ENCODE results near the gene WASL. TPM values are rescaled to one million over a fixed set of nuclear protein-coding genes. Genes with fewer than 3 reads are reported as not detected.
"Not testable (repeated sequence)": the region's sequence is repeated elsewhere in the genome, so short reads cannot be mapped to it uniquely, and the experiment has no call there.

WASL gene
- total RNA-seq, 2 experiments from 2014 or later: 5.5 TPM

- H3K4me3 Mint-ChIP-seq: no peak overlapping the region
- peaks cover 21% of the 10 kb centered on the region for H3K9me3 Mint-ChIP-seq (ENCODE audit: low read depth)
- POLR2A ChIA-PET: no interaction called here
- CTCF ChIA-PET: interaction anchor here (1.1 kb wide), 1 partner anchor 11 kb away, joined by 4 read pairs; no protein-coding TSS in a partner anchor
- DNase-seq (no peak), ATAC-seq (no peak)
- intact Hi-C loops (cut with DNase I, micrococcal nuclease): no loop called here
- H3K36me3 Mint-ChIP-seq (ENCODE audit: low read depth): peaks cover 43% of the 10 kb centered on the region
- no peaks in the 10 kb centered on the region for H3K27me3 Mint-ChIP-seq
- no peak overlapping the region for H3K27ac Mint-ChIP-seq
- peaks cover 36% of the 10 kb centered on the region for H3K4me1 Mint-ChIP-seq
These were observed 14.3 kb downstream of the WASL start for GRCh38 chr7:123734498-123734897.

GRCh38 chr7:123732413-123733091 lies 16.3 kb downstream of the WASL start:
- H3K9me3 Mint-ChIP-seq (ENCODE audit: low read depth): peaks cover 14% of the 10 kb centered on the region
- H3K27me3 Mint-ChIP-seq: no peaks in the 10 kb centered on the region

GRCh38 chr7:123729218-123729578 lies 19.6 kb downstream of the WASL start:
- no peak overlapping the region for H3K4me3 Mint-ChIP-seq
- no peak for ATAC-seq
- CTCF ChIA-PET: no interaction called here
- peaks cover 9% of the 10 kb centered on the region for H3K9me3 Mint-ChIP-seq (ENCODE audit: low read depth)
- intact Hi-C loops (cut with DNase I, micrococcal nuclease): no loop called here
- H3K27me3 Mint-ChIP-seq: no peaks in the 10 kb centered on the region
- no peak for DNase-seq
- POLR2A ChIA-PET: no interaction called here
- H3K4me1 Mint-ChIP-seq: peaks cover 52% of the 10 kb centered on the region
- H3K36me3 Mint-ChIP-seq (ENCODE audit: low read depth): peaks cover 29% of the 10 kb centered on the region
- H3K27ac Mint-ChIP-seq: no peak overlapping the region

More at GRCh38 chr7:123732413-123733091, 16.3 kb downstream of the WASL start:
- Mint-ChIP-seq H3K4me1 (peaks cover 36% of the 10 kb centered on the region), H3K27ac (no peak overlapping the region), H3K36me3 (ENCODE audit: low read depth) (peaks cover 41% of the 10 kb centered on the region), H3K4me3 (no peak overlapping the region)
- intact Hi-C loops (cut with DNase I, micrococcal nuclease): loop anchor here in 1 of 2 experiments (1.0 kb wide), 1 partner anchor 12 kb away; no protein-coding TSS in a partner anchor
- ATAC-seq (no peak), DNase-seq (no peak)
- POLR2A ChIA-PET: no interaction called here
- CTCF ChIA-PET: no interaction called here

GRCh38 chr7:123727071-123727837 lies 21.5 kb downstream of the WASL start:
- H3K9me3 Mint-ChIP-seq (ENCODE audit: low read depth): peaks cover 5% of the 10 kb centered on the region
- ChIA-PET POLR2A (no interaction called here), CTCF (interaction anchor here (0.9 kb wide), 1 partner anchor 10 kb away, joined by 4 read pairs; no protein-coding TSS in a partner anchor)
- no peak for ATAC-seq
- intact Hi-C loops (cut with DNase I, micrococcal nuclease): no loop called here
- no peak for DNase-seq
- peaks cover 16% of the 10 kb centered on the region for H3K36me3 Mint-ChIP-seq (ENCODE audit: low read depth)
- no peak overlapping the region for H3K27ac Mint-ChIP-seq
- H3K4me3 Mint-ChIP-seq: no peak overlapping the region
- H3K27me3 Mint-ChIP-seq: no peaks in the 10 kb centered on the region
- peaks cover 44% of the 10 kb centered on the region for H3K4me1 Mint-ChIP-seq

- ChIA-PET POLR2A (interaction anchor here (0.7 kb wide), 1 partner anchor 38 kb away, joined by 3 read pairs; no protein-coding TSS in a partner anchor), CTCF (interaction anchor here (1.0 to 1.1 kb wide), 2 partner anchors 12 to 24 kb away, joined by 3 read pairs; partner anchors contain the start of gene WASL)
- H3K27me3 Mint-ChIP-seq: no peaks in the 10 kb centered on the region
- H3K4me1 Mint-ChIP-seq: peaks cover 43% of the 10 kb centered on the region
- no peak overlapping the region for H3K4me3 Mint-ChIP-seq
- peaks cover 9% of the 10 kb centered on the region for H3K36me3 Mint-ChIP-seq (ENCODE audit: low read depth)
- H3K9me3 Mint-ChIP-seq (ENCODE audit: low read depth): peaks cover 2% of the 10 kb centered on the region
- DNase-seq (no peak), ATAC-seq (no peak)
- no peak overlapping the region for H3K27ac Mint-ChIP-seq
- intact Hi-C loops (cut with DNase I, micrococcal nuclease): no loop called here
These were observed 23.1 kb downstream of the WASL start for GRCh38 chr7:123725586-123726171.

- no peak for ATAC-seq
- POLR2A ChIA-PET: no interaction called here
- Mint-ChIP-seq H3K27ac (no peak overlapping the region), H3K9me3 (ENCODE audit: low read depth) (no peaks in the 10 kb centered on the region), H3K4me1 (peaks cover 48% of the 10 kb centered on the region), H3K27me3 (no peaks in the 10 kb centered on the region), H3K4me3 (no peak overlapping the region), H3K36me3 (ENCODE audit: low read depth) (peaks cover 9% of the 10 kb centered on the region)
- CTCF ChIA-PET: interaction anchor here (1.0 kb wide), 1 partner anchor 24 kb away, joined by 3 read pairs; the partner anchor contains the start of gene WASL
- DNase-seq: no peak
- intact Hi-C loops (cut with DNase I, micrococcal nuclease): no loop called here
These were observed 24.0 kb downstream of the WASL start for GRCh38 chr7:123724817-123725253.

GRCh38 chr7:123723913-123724312 lies 24.9 kb downstream of the WASL start:
- CTCF ChIA-PET: interaction anchor here (1.1 kb wide), 1 partner anchor 9 kb away, joined by 3 read pairs; no protein-coding TSS in a partner anchor
- no peak overlapping the region for H3K4me3 Mint-ChIP-seq
- peaks cover 9% of the 10 kb centered on the region for H3K36me3 Mint-ChIP-seq (ENCODE audit: low read depth)
- H3K4me1 Mint-ChIP-seq: peaks cover 57% of the 10 kb centered on the region
- no peak overlapping the region for H3K27ac Mint-ChIP-seq
- no peaks in the 10 kb centered on the region for H3K27me3 Mint-ChIP-seq
- POLR2A ChIA-PET: no interaction called here
- no peaks in the 10 kb centered on the region for H3K9me3 Mint-ChIP-seq (ENCODE audit: low read depth)
- intact Hi-C loops (cut with DNase I, micrococcal nuclease): no loop called here
- ATAC-seq: no peak
- DNase-seq: no peak

- intact Hi-C loops (cut with DNase I, micrococcal nuclease); CTCF ChIA-PET; ATAC-seq: not testable (repeated sequence)
These were observed 28.3 kb downstream of the WASL start for GRCh38 chr7:123720527-123720926.

GRCh38 chr7:123719197-123719721 lies 29.5 kb downstream of the WASL start:
- H3K27me3 Mint-ChIP-seq: no peaks in the 10 kb centered on the region
- no peaks in the 10 kb centered on the region for H3K9me3 Mint-ChIP-seq (ENCODE audit: low read depth)
- ChIA-PET POLR2A (no interaction called here), CTCF (no interaction called here)
- DNase-seq: no peak
- ATAC-seq: no peak
- H3K36me3 Mint-ChIP-seq (ENCODE audit: low read depth): no peaks in the 10 kb centered on the region
- peaks cover 52% of the 10 kb centered on the region for H3K4me1 Mint-ChIP-seq
- no peak overlapping the region for H3K4me3 Mint-ChIP-seq
- intact Hi-C loops (cut with DNase I, micrococcal nuclease): no loop called here
- H3K27ac Mint-ChIP-seq: no peak overlapping the region

More at GRCh38 chr7:123720527-123720926, 28.3 kb downstream of the WASL start:
- H3K27me3 Mint-ChIP-seq; H3K4me3 Mint-ChIP-seq; H3K27ac Mint-ChIP-seq; H3K36me3 Mint-ChIP-seq (ENCODE audit: low read depth); POLR2A ChIA-PET; DNase-seq; H3K9me3 Mint-ChIP-seq (ENCODE audit: low read depth): not testable (repeated sequence)
- peaks cover 48% of the 10 kb centered on the region for H3K4me1 Mint-ChIP-seq

- Mint-ChIP-seq H3K4me1 (peaks cover 51% of the 10 kb centered on the region), H3K9me3 (ENCODE audit: low read depth) (no peaks in the 10 kb centered on the region), H3K4me3 (no peak overlapping the region), H3K27ac (no peak overlapping the region), H3K27me3 (no peaks in the 10 kb centered on the region), H3K36me3 (ENCODE audit: low read depth) (no peaks in the 10 kb centered on the region)
- ChIA-PET POLR2A (no interaction called here), CTCF (no interaction called here)
- intact Hi-C loops (cut with DNase I, micrococcal nuclease): no loop called here
- DNase-seq: no peak
- no peak for ATAC-seq
These were observed 30.0 kb downstream of the WASL start for GRCh38 chr7:123718773-123719172.

GRCh38 chr7:123717689-123718088 lies 31.1 kb downstream of the WASL start:
- ChIA-PET CTCF (interaction anchor here (0.8 to 2.9 kb wide), 5 partner anchors 10 to 29 kb away, joined by 3 to 8 read pairs (median 4); no protein-coding TSS in a partner anchor), POLR2A (no interaction called here)
- Mint-ChIP-seq H3K9me3 (ENCODE audit: low read depth) (no peaks in the 10 kb centered on the region), H3K27me3 (no peaks in the 10 kb centered on the region), H3K4me3 (no peak overlapping the region), H3K4me1 (peaks cover 60% of the 10 kb centered on the region), H3K27ac (no peak overlapping the region), H3K36me3 (ENCODE audit: low read depth) (no peaks in the 10 kb centered on the region)
- intact Hi-C loops (cut with DNase I, micrococcal nuclease): no loop called here
- DNase-seq (no peak), ATAC-seq (no peak)

All from activated CD4-positive, alpha-beta T cell treated with anti-CD3 and anti-CD28 coated beads for 36 hours (primary cell).